ENCODE data around the gene REV1. TPM values are rescaled to one million over a fixed set of nuclear protein-coding genes. Genes with fewer than 3 reads are reported as not detected.

Gene REV1
- total RNA-seq, 1 donor from 2014 or later = 52.1 TPM

DNA sequence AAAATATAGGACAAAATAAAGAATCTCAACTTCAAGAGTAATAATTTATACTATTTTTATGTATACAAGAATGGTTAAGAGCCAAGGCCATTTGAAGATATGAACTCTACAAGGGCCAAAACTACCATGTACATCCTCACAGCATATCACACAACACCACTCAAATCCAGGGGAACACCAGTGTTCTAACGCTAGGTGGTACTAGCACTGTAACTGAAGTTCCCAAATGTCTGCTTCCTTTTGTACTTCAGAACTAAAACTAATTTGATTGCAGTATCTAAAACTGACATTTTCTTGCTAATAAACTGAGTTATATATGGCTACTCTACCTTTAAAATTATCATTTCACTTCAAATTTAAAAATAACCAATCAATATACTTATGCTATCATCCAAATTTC is 47.0 kb downstream of the REV1 start:
- TF ChIP-seq, protein P1, sequence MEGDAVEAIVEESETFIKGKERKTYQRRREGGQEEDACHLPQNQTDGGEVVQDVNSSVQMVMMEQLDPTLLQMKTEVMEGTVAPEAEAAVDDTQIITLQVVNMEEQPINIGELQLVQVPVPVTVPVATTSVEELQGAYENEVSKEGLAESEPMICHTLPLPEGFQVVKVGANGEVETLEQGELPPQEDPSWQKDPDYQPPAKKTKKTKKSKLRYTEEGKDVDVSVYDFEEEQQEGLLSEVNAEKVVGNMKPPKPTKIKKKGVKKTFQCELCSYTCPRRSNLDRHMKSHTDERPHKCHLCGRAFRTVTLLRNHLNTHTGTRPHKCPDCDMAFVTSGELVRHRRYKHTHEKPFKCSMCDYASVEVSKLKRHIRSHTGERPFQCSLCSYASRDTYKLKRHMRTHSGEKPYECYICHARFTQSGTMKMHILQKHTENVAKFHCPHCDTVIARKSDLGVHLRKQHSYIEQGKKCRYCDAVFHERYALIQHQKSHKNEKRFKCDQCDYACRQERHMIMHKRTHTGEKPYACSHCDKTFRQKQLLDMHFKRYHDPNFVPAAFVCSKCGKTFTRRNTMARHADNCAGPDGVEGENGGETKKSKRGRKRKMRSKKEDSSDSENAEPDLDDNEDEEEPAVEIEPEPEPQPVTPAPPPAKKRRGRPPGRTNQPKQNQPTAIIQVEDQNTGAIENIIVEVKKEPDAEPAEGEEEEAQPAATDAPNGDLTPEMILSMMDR (IDR thresholded peaks at IDR 0.05) = no peak
- ChIA-PET CTCF (interaction anchor here (1.8 kb wide), 1 partner anchor 818 kb away, joined by 3 read pairs; no protein-coding TSS in a partner anchor), POLR2A (no interaction called here)
- ATAC-seq (ENCODE audit: low read depth) (no peak), DNase-seq (no peak)
- Mint-ChIP-seq H3K27ac (no peak overlapping the region), H3K4me1 (no peaks in the 10 kb centered on the region), H3K36me3 (ENCODE audit: low read depth) (peaks cover 42% of the 10 kb centered on the region), H3K4me3 (no peak overlapping the region), H3K27me3 (no peaks in the 10 kb centered on the region), H3K9me3 (no peaks in the 10 kb centered on the region)
- intact Hi-C loops (cut with micrococcal nuclease) = loop anchor here (2.0 kb wide), 1 partner anchor 48 kb away; the partner anchor contains the start of gene REV1

DNA sequence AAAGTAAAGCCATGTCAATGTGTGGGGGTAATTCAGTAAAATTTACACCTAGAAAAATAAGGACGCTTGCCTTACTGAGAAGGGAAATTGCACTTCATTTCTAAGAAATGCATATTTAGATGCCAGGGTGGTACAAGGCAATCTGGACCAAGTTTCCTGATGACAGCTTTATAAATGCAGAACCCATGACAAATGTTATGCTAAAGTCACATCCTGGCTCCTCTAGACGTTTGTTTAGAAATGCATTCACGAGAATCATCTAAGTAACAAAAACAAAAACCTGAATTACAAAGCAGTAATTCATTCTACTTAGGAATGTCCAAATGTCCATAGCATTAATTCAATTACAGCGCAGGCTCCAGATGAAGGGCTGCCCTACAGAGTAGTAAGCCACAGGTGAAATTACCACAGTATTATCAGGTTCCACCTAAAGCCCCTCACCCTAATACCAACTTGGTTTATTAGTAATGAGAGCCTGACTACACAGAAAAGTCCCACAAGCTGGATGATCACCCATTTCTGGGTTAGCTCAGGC is 49.8 kb downstream of the REV1 start:
- intact Hi-C loops (cut with micrococcal nuclease) = loop anchor here (2.0 kb wide), 1 partner anchor 17 kb away; no protein-coding TSS in a partner anchor

DNA sequence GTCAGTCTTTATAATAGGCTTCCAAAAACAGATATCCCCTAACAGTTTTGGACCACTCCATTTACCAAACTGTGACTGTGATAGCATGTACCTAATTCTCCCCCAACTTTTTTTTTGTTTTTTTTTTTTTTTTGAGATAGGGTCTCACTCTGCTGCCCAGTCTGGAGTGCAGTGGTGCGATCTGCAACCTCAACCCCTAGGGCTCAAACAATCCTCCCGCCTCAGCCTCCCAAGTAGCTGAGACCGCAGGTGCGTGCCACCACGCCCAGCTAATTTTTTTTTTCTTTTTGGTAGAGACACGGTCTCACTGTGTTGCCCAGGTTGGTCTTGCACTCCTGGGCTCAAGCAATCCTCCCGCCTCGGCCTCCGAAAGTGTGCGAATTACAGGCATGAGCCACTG is 52.9 kb downstream of the REV1 start:
- Mint-ChIP-seq H3K36me3 (ENCODE audit: low read depth) (peaks cover 42% of the 10 kb centered on the region), H3K4me3 (no peak overlapping the region), H3K27ac (no peak overlapping the region), H3K4me1 (no peaks in the 10 kb centered on the region), H3K9me3 (no peaks in the 10 kb centered on the region), H3K27me3 (no peaks in the 10 kb centered on the region)
- POLR2A ChIA-PET = no interaction called here
- intact Hi-C loops (cut with micrococcal nuclease) = no loop called here
- TF ChIP-seq, protein P1 (IDR thresholded peaks at IDR 0.05) = no peak
- DNase-seq = no peak
- no peak for ATAC-seq (ENCODE audit: low read depth)
- CTCF ChIA-PET = no interaction called here

More for the DNA sequence above, 49.8 kb downstream of the REV1 start:
- H3K9me3 Mint-ChIP-seq = no peaks in the 10 kb centered on the region
- H3K4me1 Mint-ChIP-seq = no peaks in the 10 kb centered on the region
- no peak overlapping the region for H3K27ac Mint-ChIP-seq
- H3K4me3 Mint-ChIP-seq = no peak overlapping the region
- H3K27me3 Mint-ChIP-seq = no peaks in the 10 kb centered on the region
- ChIA-PET CTCF (no interaction called here), POLR2A (no interaction called here)
- DNase-seq (no peak), ATAC-seq (ENCODE audit: low read depth) (no peak)
- peaks cover 38% of the 10 kb centered on the region for H3K36me3 Mint-ChIP-seq (ENCODE audit: low read depth)
- TF ChIP-seq, protein P1 (IDR thresholded peaks at IDR 0.05) = no peak

DNA sequence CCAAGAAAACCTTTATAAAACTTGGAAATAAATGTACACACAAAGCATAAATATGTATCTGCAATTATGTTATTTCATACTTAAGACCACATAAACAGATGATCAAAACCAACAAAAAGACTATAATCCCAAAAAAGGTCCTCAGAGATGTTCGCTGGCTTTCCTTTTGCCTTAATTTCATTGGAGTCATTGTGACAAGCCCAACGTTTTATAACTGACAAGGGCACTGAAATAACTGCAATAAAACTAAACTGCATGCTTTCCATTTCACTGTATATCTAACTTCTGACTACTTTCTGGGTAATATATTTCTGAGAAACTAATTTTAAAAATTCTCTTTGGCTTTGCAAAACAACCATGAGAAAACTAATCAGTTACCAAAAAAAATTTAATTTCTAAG is 56.5 kb downstream of the REV1 start:
- no peak overlapping the region for H3K4me3 Mint-ChIP-seq
- no peaks in the 10 kb centered on the region for H3K9me3 Mint-ChIP-seq
- ATAC-seq (ENCODE audit: low read depth) (no peak), DNase-seq (no peak)
- peaks cover 9% of the 10 kb centered on the region for H3K4me1 Mint-ChIP-seq
- H3K27me3 Mint-ChIP-seq = no peaks in the 10 kb centered on the region
- CTCF ChIA-PET = no interaction called here
- intact Hi-C loops (cut with micrococcal nuclease) = no loop called here
- H3K36me3 Mint-ChIP-seq (ENCODE audit: low read depth) = peaks cover 47% of the 10 kb centered on the region
- no peak overlapping the region for H3K27ac Mint-ChIP-seq
- TF ChIP-seq, protein P1 (IDR thresholded peaks at IDR 0.05) = no peak
- POLR2A ChIA-PET = no interaction called here

DNA sequence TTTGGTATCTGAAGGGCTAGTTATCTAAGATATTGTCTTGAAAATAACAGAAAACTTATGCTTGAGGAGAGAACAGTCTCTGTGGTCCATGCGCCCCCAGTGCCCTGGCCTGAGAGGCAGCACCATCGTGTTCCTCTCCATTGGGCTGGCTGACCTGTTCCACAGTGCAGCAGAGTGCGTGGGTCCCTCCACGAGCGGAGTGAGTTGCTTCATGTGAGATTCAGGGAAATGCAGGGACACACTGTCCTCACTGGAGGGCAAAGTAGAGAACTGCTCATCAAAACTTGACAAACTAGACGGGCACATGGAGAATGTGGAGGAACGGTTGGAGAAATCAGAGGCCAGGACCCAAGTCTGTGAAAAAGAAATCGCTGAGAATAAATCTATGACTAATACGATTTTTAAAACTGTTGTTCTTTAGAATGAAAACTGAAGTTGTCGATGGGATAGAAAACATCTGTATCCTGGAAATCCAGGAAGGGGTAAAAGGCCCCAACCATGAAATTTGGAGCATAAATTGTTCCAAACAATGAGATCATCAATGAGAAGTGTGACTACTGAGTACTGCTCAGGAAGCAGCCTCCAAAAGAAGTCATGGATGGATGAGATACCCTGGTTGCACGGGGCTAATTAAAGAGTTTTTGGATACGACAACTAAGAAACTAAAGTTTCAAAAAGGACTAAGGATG is 58.1 kb downstream of the REV1 start:
- H3K9me3 Mint-ChIP-seq = no peaks in the 10 kb centered on the region
- TF ChIP-seq, protein P1 (IDR thresholded peaks at IDR 0.05) = no peak
- ChIA-PET CTCF (interaction anchor here (1.1 kb wide), 1 partner anchor 58 kb away, joined by 4 read pairs; the partner anchor contains the start of gene REV1), POLR2A (no interaction called here)
- DNase-seq (no peak), ATAC-seq (ENCODE audit: low read depth) (no peak)
- H3K4me3 Mint-ChIP-seq = no peak overlapping the region
- H3K27me3 Mint-ChIP-seq = no peaks in the 10 kb centered on the region
- no peak overlapping the region for H3K27ac Mint-ChIP-seq
- H3K4me1 Mint-ChIP-seq = peaks cover 9% of the 10 kb centered on the region
- intact Hi-C loops (cut with micrococcal nuclease) = no loop called here
- peaks cover 52% of the 10 kb centered on the region for H3K36me3 Mint-ChIP-seq (ENCODE audit: low read depth)

Measured in activated B cell treated with CpG ODN at 0.5 μM for 24 hours (primary cell).